ENCODE measurements around the gene PLOD3. TPM values are rescaled to one million over a fixed set of nuclear protein-coding genes. Genes with fewer than 3 reads are reported as not detected.

The PLOD3 gene
- total and polyA plus RNA-seq, 2 donors (not counting 1 experiment from before 2014, with no cell fraction given) = 40.1 to 47.5 TPM

DNA sequence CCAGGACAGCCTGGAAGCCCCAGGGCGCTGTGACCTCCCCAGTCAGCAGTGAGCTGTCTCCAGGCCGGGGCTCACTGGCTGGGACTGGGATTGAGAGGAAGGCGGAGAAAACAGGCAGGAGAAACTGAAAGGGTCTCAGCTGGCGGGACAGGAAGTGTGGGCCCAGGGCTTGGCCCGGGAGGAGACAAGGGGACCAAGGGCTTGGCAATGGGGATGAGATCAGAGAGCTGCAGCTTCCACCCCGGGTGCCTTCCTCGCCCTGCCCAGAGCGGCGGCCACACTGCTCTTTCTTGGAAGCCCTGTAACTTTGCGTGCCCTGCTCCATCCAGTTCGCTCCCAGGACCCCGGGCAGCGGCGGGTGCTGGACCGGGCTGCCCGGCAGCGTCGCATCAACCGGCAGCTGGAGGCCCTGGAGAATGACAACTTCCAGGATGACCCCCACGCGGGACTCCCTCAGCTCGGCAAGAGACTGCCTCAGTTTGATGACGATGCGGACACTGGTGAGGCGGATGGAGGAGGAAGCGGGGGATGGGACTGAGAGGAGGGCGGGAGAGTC lies 5.0 kb upstream of the PLOD3 start:
- H3K27ac Mint-ChIP-seq = no peak overlapping the region
- H3K9me3 ChIP-seq (ENCODE audit: control extremely low read depth in 1 of 3, control insufficient read depth in 2 of 3, insufficient read depth in 1 of 3, low read length in 2 of 3) = no peaks in the 10 kb centered on the region
- H2AFZ ChIP-seq (ENCODE audit: insufficient read depth, low read depth, low read length, poor library complexity, severe bottlenecking) = no peak overlapping the region
- peaks cover 35% of the 10 kb centered on the region for H4K20me1 ChIP-seq (ENCODE audit: control insufficient read depth, insufficient read depth, low read length, poor library complexity, severe bottlenecking)
- DNase-seq (no peak), ATAC-seq (ENCODE audit: low read depth) (no peak)
- no peak overlapping the region for H3K4me3 ChIP-seq (ENCODE audit: control extremely low read depth in 1 of 5, extremely low read depth in 1 of 5, insufficient read depth in 1 of 5, low read depth in 2 of 5, low read length in 4 of 5)
- H3K27ac ChIP-seq (ENCODE audit: low read length in 2 of 2) = no peak overlapping the region
- intact Hi-C loops (cut with micrococcal nuclease) = no loop called here
- H3K36me3 ChIP-seq (replicated peaks in 1 of 2; ENCODE audit: control extremely low read depth in 1 of 2, control insufficient read depth in 1 of 2, extremely low read depth in 1 of 2, insufficient read depth in 2 of 2, low read length in 1 of 2) = peaks cover 3 to 32% of the 10 kb centered on the region in 2 experiments
- no peak overlapping the region for H3K4me3 Mint-ChIP-seq
- no peak overlapping the region for H3K4me2 ChIP-seq (replicated peaks; ENCODE audit: low read depth, low read length, poor library complexity, severe bottlenecking)
- H3K27me3 Mint-ChIP-seq = no peaks in the 10 kb centered on the region
- POLR2A ChIA-PET = no interaction called here
- WGBS (ENCODE audit: insufficient coverage) = 97% methylated on average over 27 of the region's 27 CpGs
- H3K9ac ChIP-seq (ENCODE audit: low read length) = no peak overlapping the region
- TF ChIP-seq EZH2 (IDR thresholded peaks at IDR 0.05; ENCODE audit: borderline replicate concordance, insufficient read depth, low read depth, low read length, poor library complexity, severe bottlenecking) = no peak
- TF ChIP-seq, protein P1, sequence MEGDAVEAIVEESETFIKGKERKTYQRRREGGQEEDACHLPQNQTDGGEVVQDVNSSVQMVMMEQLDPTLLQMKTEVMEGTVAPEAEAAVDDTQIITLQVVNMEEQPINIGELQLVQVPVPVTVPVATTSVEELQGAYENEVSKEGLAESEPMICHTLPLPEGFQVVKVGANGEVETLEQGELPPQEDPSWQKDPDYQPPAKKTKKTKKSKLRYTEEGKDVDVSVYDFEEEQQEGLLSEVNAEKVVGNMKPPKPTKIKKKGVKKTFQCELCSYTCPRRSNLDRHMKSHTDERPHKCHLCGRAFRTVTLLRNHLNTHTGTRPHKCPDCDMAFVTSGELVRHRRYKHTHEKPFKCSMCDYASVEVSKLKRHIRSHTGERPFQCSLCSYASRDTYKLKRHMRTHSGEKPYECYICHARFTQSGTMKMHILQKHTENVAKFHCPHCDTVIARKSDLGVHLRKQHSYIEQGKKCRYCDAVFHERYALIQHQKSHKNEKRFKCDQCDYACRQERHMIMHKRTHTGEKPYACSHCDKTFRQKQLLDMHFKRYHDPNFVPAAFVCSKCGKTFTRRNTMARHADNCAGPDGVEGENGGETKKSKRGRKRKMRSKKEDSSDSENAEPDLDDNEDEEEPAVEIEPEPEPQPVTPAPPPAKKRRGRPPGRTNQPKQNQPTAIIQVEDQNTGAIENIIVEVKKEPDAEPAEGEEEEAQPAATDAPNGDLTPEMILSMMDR (IDR thresholded peaks at IDR 0.05) = no peak
- peaks cover 10 to 11% of the 10 kb centered on the region in 2 donors for H3K4me1 ChIP-seq (ENCODE audit: control insufficient read depth in 2 of 2, insufficient read depth in 2 of 2, low read length in 2 of 2)
- H3K27me3 ChIP-seq (replicated peaks in 1 of 4; ENCODE audit: control extremely low read depth in 1 of 4, control insufficient read depth in 3 of 4, insufficient read depth in 4 of 4, low read length in 3 of 4) = no peaks in the 10 kb centered on the region
- H3K79me2 ChIP-seq (ENCODE audit: control insufficient read depth, insufficient read depth, low read length) = peaks cover 46% of the 10 kb centered on the region
- CTCF ChIA-PET = interaction anchor here (1.3 kb wide), 1 partner anchor 22 kb away, joined by 4 read pairs; no protein-coding TSS in a partner anchor
- peaks cover 17% of the 10 kb centered on the region for H3K4me1 Mint-ChIP-seq
- no peaks in the 10 kb centered on the region for H3K9me3 Mint-ChIP-seq (ENCODE audit: insufficient read depth)

DNA sequence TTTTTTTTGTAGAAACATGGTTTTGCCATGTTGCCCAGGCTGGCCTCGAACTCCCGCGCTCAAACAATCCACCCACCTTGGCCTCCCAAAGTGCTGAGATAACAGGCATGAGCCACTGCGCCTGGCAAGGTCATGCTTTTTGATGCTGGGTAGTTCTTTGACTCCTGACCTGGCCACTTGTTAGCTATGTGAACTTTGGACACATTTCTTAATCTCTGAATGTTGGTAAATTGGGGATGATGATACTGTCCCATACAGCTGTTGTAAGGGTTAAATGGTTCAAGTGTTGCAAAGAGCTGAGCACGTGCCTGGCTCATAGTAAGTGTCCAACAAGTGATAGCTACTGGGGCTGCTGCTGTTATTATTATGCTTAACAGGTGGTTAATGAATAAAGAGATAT lies 2.9 kb upstream of the PLOD3 start:
- peaks cover 18 to 21% of the 10 kb centered on the region in 2 donors for H3K4me1 ChIP-seq (ENCODE audit: control insufficient read depth in 2 of 2, insufficient read depth in 2 of 2, low read length in 2 of 2)
- H3K9me3 ChIP-seq (ENCODE audit: control extremely low read depth in 1 of 3, control insufficient read depth in 2 of 3, insufficient read depth in 1 of 3, low read length in 2 of 3) = no peaks in the 10 kb centered on the region
- H2AFZ ChIP-seq (ENCODE audit: insufficient read depth, low read depth, low read length, poor library complexity, severe bottlenecking) = no peak overlapping the region
- POLR2A ChIA-PET = interaction anchor here (0.6 kb wide), 1 partner anchor 428 kb away, joined by 3 read pairs; no protein-coding TSS in a partner anchor
- H3K9ac ChIP-seq (ENCODE audit: low read length) = no peak overlapping the region
- peaks cover 35% of the 10 kb centered on the region for H4K20me1 ChIP-seq (ENCODE audit: control insufficient read depth, insufficient read depth, low read length, poor library complexity, severe bottlenecking)
- Mint-ChIP-seq H3K27ac (no peak overlapping the region), H3K27me3 (no peaks in the 10 kb centered on the region), H3K9me3 (ENCODE audit: insufficient read depth) (no peaks in the 10 kb centered on the region), H3K4me1 (peaks cover 27% of the 10 kb centered on the region), H3K4me3 (peak overlapping the region; percentile 57)
- intact Hi-C loops (cut with micrococcal nuclease) = no loop called here
- H3K79me2 ChIP-seq (ENCODE audit: control insufficient read depth, insufficient read depth, low read length) = peaks cover 46% of the 10 kb centered on the region
- no peak overlapping the region for H3K4me3 ChIP-seq (ENCODE audit: control extremely low read depth in 1 of 5, extremely low read depth in 1 of 5, insufficient read depth in 1 of 5, low read depth in 2 of 5, low read length in 4 of 5)
- DNase-seq (no peak), ATAC-seq (ENCODE audit: low read depth) (no peak)
- no peak overlapping the region for H3K4me2 ChIP-seq (replicated peaks; ENCODE audit: low read depth, low read length, poor library complexity, severe bottlenecking)
- WGBS (ENCODE audit: insufficient coverage) = 89% methylated on average over 1 of the region's 5 CpGs
- peaks cover 3 to 28% of the 10 kb centered on the region in 2 experiments for H3K36me3 ChIP-seq (replicated peaks in 1 of 2; ENCODE audit: control extremely low read depth in 1 of 2, control insufficient read depth in 1 of 2, extremely low read depth in 1 of 2, insufficient read depth in 2 of 2, low read length in 1 of 2)
- H3K27ac ChIP-seq (ENCODE audit: low read length in 2 of 2) = no peak overlapping the region
- CTCF ChIA-PET = interaction anchor here (0.5 to 1.0 kb wide), 3 partner anchors 28 to 78 kb away, joined by 3 to 5 read pairs (median 3); no protein-coding TSS in a partner anchor
- TF ChIP-seq, protein P1 (IDR thresholded peaks at IDR 0.05) = no peak
- no peak for TF ChIP-seq EZH2 (IDR thresholded peaks at IDR 0.05; ENCODE audit: borderline replicate concordance, insufficient read depth, low read depth, low read length, poor library complexity, severe bottlenecking)
- H3K27me3 ChIP-seq (replicated peaks in 1 of 4; ENCODE audit: control extremely low read depth in 1 of 4, control insufficient read depth in 3 of 4, insufficient read depth in 4 of 4, low read length in 3 of 4) = no peaks in the 10 kb centered on the region

Data from B cell (primary cell).